DND-41 (cell line): ENCODE measurements around the gene POR.
"Not testable (repeated sequence)": the region's sequence is repeated elsewhere in the genome, so short reads cannot be mapped to it uniquely, and the experiment has no call there.

Source experiments
- EZH2 ChIP-seq: IDR thresholded peaks from 3 replicates; pipeline ENCODE4 v1.6.1; 2012; ENCODE audit warnings: borderline replicate concordance, low read depth, mild to moderate bottlenecking, moderate library complexity, low read length, inconsistent platforms; ENCODE audit not compliant: severe bottlenecking
- TF ChIP-seq, protein P1 (sequence below): IDR thresholded peaks from 2 replicates; pipeline ENCODE4 v1.5.1; 2012; ENCODE audit warnings: borderline replicate concordance, low read length, moderate library complexity, mild to moderate bottlenecking; ENCODE audit not compliant: poor library complexity, severe bottlenecking; ENCODE audit errors: extremely low read depth

GRCh38 chr7:75883265-75883824 is 31.6 kb upstream of the POR start:
- TF ChIP-seq, protein P1, sequence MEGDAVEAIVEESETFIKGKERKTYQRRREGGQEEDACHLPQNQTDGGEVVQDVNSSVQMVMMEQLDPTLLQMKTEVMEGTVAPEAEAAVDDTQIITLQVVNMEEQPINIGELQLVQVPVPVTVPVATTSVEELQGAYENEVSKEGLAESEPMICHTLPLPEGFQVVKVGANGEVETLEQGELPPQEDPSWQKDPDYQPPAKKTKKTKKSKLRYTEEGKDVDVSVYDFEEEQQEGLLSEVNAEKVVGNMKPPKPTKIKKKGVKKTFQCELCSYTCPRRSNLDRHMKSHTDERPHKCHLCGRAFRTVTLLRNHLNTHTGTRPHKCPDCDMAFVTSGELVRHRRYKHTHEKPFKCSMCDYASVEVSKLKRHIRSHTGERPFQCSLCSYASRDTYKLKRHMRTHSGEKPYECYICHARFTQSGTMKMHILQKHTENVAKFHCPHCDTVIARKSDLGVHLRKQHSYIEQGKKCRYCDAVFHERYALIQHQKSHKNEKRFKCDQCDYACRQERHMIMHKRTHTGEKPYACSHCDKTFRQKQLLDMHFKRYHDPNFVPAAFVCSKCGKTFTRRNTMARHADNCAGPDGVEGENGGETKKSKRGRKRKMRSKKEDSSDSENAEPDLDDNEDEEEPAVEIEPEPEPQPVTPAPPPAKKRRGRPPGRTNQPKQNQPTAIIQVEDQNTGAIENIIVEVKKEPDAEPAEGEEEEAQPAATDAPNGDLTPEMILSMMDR = not testable (repeated sequence)
- TF ChIP-seq EZH2 = not testable (repeated sequence)
